ENCODE measurements around the gene LCE3B. TPM values are rescaled to one million over a fixed set of nuclear protein-coding genes. Genes with fewer than 3 reads are reported as not detected.
"Not testable (repeated sequence)": the region's sequence is repeated elsewhere in the genome, so short reads cannot be mapped to it uniquely, and the experiment has no call there.

Gene LCE3B
- polyA plus RNA-seq (ENCODE audit: insufficient read length) = not detected

- no peak for DNase-seq (ENCODE audit: low read depth)
Measured at GRCh38 chr1:152613511-152613910, at the start of gene LCE3B. Gene LCE3B, plus strand, starts transcription at chr1:152613811. Its CDS starts 0 bp downstream, at chr1:152613811.

- no peak for DNase-seq (ENCODE audit: low read depth)
Measured at GRCh38 chr1:152565115-152565514, 48.5 kb upstream of the LCE3B start.

GRCh38 chr1:152565535-152566215, 47.9 kb upstream of the LCE3B start:
- no peak for DNase-seq (ENCODE audit: low read depth)

- no peak for DNase-seq (ENCODE audit: low read depth)
Measured at GRCh38 chr1:152566681-152567080, 46.9 kb upstream of the LCE3B start, which contains the start of gene LCE3E. Gene LCE3E, minus strand, starts transcription at chr1:152566780. Its CDS starts 572 bp downstream, at chr1:152566208.

GRCh38 chr1:152577168-152577567, 36.4 kb upstream of the LCE3B start:
- DNase-seq (ENCODE audit: low read depth) = no peak

GRCh38 chr1:152579526-152579925, 34.1 kb upstream of the LCE3B start:
- not testable (repeated sequence) for DNase-seq (ENCODE audit: low read depth)

GRCh38 chr1:152580433-152580832, 33.2 kb upstream of the LCE3B start, which contains the start of gene LCE3D:
Gene LCE3D, minus strand, starts transcription at chr1:152580516. Its CDS starts 580 bp downstream, at chr1:152579936.
- DNase-seq (ENCODE audit: low read depth) = no peak

GRCh38 chr1:152582647-152583046, 31.0 kb upstream of the LCE3B start:
- DNase-seq (ENCODE audit: low read depth) = no peak

- DNase-seq (ENCODE audit: low read depth) = no peak
Measured at GRCh38 chr1:152585586-152585985, 28.0 kb upstream of the LCE3B start.

- DNase-seq (ENCODE audit: low read depth) = no peak
Measured at GRCh38 chr1:152596986-152597385, 16.6 kb upstream of the LCE3B start.

GRCh38 chr1:152599934-152600333, 13.7 kb upstream of the LCE3B start, which contains the start of gene LCE3C:
Gene LCE3C, plus strand, starts transcription at chr1:152600234. Its CDS starts 498 bp downstream, at chr1:152600732.
- no peak for DNase-seq (ENCODE audit: low read depth)

- DNase-seq (ENCODE audit: low read depth) = no peak
Measured at GRCh38 chr1:152621993-152622392, 8.4 kb downstream of the LCE3B start.

GRCh38 chr1:152622803-152623202, 9.2 kb downstream of the LCE3B start, which contains the start of gene LCE3A:
Gene LCE3A, minus strand, starts transcription at chr1:152623103. Its CDS starts 0 bp downstream, at chr1:152623103.
- no peak for DNase-seq (ENCODE audit: low read depth)

- DNase-seq (ENCODE audit: low read depth) = no peak
Measured at GRCh38 chr1:152623203-152623844, 9.7 kb downstream of the LCE3B start.

- no peak for DNase-seq (ENCODE audit: low read depth)
Measured at GRCh38 chr1:152626744-152627143, 13.1 kb downstream of the LCE3B start.

GRCh38 chr1:152630596-152630995, 17.0 kb downstream of the LCE3B start:
- DNase-seq (ENCODE audit: low read depth) = no peak

GRCh38 chr1:152640351-152640750, 26.7 kb downstream of the LCE3B start:
- DNase-seq (ENCODE audit: low read depth) = no peak

GRCh38 chr1:152643945-152644344, 30.3 kb downstream of the LCE3B start:
- no peak for DNase-seq (ENCODE audit: low read depth)

- DNase-seq (ENCODE audit: low read depth) = no peak
Measured at GRCh38 chr1:152645146-152645545, 31.5 kb downstream of the LCE3B start.

- DNase-seq (ENCODE audit: low read depth) = no peak
Measured at GRCh38 chr1:152646656-152647055, 33.0 kb downstream of the LCE3B start.

GRCh38 chr1:152654110-152654509, 40.5 kb downstream of the LCE3B start:
- no peak for DNase-seq (ENCODE audit: low read depth)

- no peak for DNase-seq (ENCODE audit: low read depth)
Measured at GRCh38 chr1:152656459-152656858, 42.8 kb downstream of the LCE3B start.

GRCh38 chr1:152657677-152658076, 44.1 kb downstream of the LCE3B start:
- no peak for DNase-seq (ENCODE audit: low read depth)
